GM18951 (cell line): Measurements from ENCODE around the gene DDX6.

Experiments
- POLR2A ChIP-seq: IDR thresholded peaks from 4 replicates; pipeline ENCODE4 v1.6.1; 2011; ENCODE audit warnings: mild to moderate bottlenecking; ENCODE audit not compliant: insufficient read length, insufficient read depth; ENCODE audit errors: extremely low read depth
- in situ Hi-C: fragments of 300-500 bp; cut with MboI; formaldehyde crosslinking; loops from one replicate; pipeline ENCODE4 v1.12.0; 2022; ENCODE audit warnings: low sequenced_read_pairs, mixed read lengths, inconsistent platforms; ENCODE audit not compliant: unreplicated experiment

The DDX6 gene

DNA sequence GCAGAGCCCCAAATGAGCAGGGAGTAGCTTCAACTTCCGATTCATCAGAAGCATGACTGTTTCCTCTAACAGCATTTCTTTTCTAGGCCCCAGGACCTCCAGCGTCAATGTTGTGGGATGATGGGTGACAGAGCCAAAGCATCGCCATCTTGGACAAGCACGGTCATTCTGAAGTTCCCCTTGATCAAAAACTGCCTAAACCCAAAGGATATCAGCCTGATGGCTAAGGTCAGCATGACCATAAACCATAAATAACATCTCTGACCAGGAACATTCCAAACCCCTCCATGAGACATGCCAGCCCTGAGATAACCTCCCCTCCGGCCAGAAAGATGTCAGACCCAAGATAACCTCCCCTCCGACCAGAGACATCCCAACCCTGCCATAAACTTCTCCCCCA, 82.7 kb downstream of the DDX6 start:
- in situ Hi-C loops = no loop called here

DNA sequence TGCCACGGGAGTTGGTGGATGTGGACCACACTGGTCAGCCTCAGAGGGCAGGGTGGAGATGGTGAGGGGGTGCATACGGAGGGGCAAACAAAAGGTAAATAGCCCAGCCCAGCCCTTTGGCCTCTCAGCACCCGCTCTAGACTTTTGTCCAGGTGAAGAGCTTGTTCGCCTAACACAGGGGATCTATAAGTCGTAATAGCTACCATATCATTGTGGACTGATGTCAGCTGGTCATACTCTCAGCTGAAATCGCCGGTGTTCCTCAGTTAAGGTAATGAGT, 84.5 kb downstream of the DDX6 start:
- in situ Hi-C loops = no loop called here
- no peak for TF ChIP-seq POLR2A

More for the DNA sequence above, 82.7 kb downstream of the DDX6 start:
- no peak for TF ChIP-seq POLR2A

DNA sequence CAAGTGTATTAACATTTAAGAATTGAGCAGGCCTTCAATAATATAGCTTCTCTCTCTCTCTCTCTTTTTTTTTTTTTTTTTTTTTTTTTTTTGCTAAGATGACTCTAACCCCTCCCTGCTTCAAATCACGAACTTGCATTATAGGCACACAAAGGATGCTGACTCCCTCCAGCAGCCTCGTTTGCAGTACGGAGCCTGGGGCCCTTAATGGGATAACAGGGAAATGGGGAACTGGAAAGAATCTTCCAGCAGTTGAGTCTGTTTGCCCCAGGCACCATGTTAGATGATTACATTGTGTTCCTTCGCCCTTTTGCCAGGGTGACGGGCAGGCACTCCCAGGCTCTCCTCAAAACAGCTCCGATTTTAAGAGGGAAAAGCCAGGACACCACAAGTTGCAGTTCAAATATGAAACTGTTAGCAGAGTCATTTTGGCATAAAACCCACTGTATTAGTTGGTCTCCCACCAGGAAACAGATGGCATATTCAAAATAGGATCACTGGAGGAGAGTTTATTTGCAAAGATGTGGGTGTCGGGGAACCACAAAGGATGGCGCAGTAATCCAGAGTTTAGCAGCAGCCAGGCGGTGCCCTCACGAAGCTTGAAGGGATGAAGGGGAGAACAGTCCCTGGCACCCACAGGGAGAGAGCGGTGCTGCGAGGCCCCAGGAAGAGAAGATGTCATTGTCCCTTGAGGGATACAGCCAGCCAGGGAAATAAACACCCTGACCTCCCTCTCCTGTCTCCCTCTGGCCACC, 85.0 kb downstream of the DDX6 start:
- in situ Hi-C loops = no loop called here
- no peak for TF ChIP-seq POLR2A

DNA sequence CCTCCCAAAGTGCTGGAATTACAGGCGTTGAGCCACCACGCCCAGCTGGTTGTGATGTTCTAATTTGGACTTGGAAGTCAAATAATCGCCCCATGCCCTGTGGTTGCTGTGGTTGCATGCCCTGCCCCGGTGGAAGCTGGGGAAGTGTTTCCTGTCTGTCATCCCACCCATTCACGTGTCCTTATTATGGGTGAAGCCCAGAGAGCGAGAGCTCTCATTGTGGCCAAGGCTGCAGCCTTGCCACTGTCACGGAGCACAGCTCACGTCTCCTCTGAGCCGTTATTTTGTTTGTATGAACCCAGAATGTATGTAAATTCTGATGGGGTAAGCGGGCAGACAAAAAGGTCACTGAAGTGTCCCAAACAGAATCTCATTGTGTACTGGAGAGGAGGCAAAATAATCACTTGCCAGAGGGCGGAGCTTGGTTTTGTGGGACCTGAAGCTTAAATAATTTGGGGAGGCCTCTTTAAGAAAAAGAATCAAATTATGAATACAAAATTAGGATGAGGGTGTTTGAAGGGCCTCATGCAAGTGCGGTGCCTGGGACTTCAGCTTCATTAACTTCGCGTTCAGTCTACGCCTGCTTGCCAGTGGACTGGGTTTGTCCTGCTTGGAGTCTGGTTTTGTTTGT, 85.7 kb downstream of the DDX6 start:
- TF ChIP-seq POLR2A = no peak
- in situ Hi-C loops = no loop called here

DNA sequence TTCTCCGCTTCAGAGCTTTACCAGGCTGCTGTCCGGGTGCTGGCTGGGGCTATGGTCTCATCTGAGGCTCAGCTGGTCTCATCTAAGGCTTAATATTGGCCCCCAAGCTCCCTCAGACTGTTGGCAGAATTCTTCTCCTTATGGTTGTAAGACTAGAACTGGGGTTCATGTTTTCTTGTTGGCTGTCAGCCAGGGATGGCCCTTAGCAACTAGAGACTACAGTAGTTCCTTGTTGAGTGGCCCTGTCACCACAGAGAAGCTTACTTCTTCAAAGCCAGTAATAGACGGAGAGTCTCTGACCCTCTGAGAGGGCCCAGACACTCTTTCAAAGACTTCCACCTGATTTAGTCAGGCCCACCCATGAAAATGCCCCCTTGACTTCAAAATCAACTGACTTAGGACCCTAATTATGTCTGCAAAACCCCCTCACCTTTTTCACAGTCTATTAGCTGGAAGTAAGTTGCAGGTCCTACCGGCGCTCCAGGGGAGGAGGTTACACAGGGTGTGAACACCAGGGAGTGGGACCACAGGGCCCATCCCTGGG, 87.3 kb downstream of the DDX6 start:
- TF ChIP-seq POLR2A = no peak
- in situ Hi-C loops = no loop called here

DNA sequence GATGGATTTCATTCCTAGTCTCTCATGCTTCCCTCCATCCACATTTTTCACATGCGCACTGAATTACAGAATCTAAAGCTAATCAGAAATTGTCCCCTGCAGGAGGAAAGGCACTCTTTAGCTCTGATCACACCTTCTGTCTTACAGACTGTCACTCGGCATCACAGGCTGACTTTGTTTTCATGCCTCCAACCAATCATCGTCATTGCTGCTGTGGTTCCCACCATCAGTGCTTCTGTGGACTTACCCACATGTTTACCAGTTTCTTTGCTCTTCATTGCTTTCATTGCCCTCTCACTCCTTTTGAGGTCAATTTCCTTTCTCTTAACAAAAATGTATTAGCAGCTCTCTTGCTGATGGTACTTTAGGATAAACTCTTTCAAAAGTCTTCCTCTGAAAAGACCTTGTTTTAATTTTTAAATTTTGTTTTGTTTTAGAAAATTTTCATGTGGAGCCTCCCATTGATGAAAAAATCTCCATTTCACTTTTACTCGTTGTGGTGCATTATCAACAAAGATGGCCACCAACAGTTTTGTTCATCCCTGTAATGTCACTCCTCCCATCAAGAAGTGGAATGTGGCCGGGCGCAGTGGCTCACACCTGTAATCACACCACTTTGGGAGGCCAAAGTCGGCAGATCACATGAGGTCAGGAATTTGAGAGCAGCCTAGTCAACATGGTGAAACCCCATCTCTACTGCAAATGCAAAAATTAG, 91.3 kb downstream of the DDX6 start:
- TF ChIP-seq POLR2A = no peak
- in situ Hi-C loops = loop anchor here (25.0 kb wide), 1 partner anchor 238 kb away; the partner anchor contains the start of gene BCL9L
